ENCODE measurements around the gene ZBTB39.
"Not testable (repeated sequence)": the region's sequence is repeated elsewhere in the genome, so short reads cannot be mapped to it uniquely, and the experiment has no call there.

Gene ZBTB39

GRCh38 chr12:56978397-56979138 lies 27.8 kb downstream of the ZBTB39 start:
- FAIRE-seq = no peak

- not testable (repeated sequence) for FAIRE-seq
Measured at GRCh38 chr12:56977361-56977760, 29.0 kb downstream of the ZBTB39 start.

- FAIRE-seq = not testable (repeated sequence)
Measured at GRCh38 chr12:56974224-56974623, 32.1 kb downstream of the ZBTB39 start.

- not testable (repeated sequence) for FAIRE-seq
Measured at GRCh38 chr12:56968910-56969309, 37.4 kb downstream of the ZBTB39 start.

GRCh38 chr12:56965997-56966642 lies 40.2 kb downstream of the ZBTB39 start:
- not testable (repeated sequence) for FAIRE-seq

GRCh38 chr12:56965124-56965523 lies 41.2 kb downstream of the ZBTB39 start:
- FAIRE-seq = not testable (repeated sequence)

GRCh38 chr12:56963557-56963956 lies 42.8 kb downstream of the ZBTB39 start:
- not testable (repeated sequence) for FAIRE-seq

- FAIRE-seq = not testable (repeated sequence)
Measured at GRCh38 chr12:56962247-56962646, 44.1 kb downstream of the ZBTB39 start.

GRCh38 chr12:56958422-56958821 lies 47.9 kb downstream of the ZBTB39 start:
- no peak for FAIRE-seq

GRCh38 chr12:56957229-56958052 lies 48.9 kb downstream of the ZBTB39 start, which contains the start of gene RDH16:
TSS of gene RDH16 (minus strand) at chr12:56957608. CDS start at chr12:56957462, 146 bp downstream.
- no peak for FAIRE-seq

- no peak for FAIRE-seq
Measured at GRCh38 chr12:56955631-56956256, 50.6 kb downstream of the ZBTB39 start.

- no peak for FAIRE-seq
Measured at GRCh38 chr12:56954958-56955355, 51.4 kb downstream of the ZBTB39 start.

GRCh38 chr12:56954057-56954957 lies 52.0 kb downstream of the ZBTB39 start:
- no peak for FAIRE-seq

GRCh38 chr12:56953314-56953713 lies 53.0 kb downstream of the ZBTB39 start:
- FAIRE-seq = no peak

GRCh38 chr12:56951582-56952339 lies 54.6 kb downstream of the ZBTB39 start:
- no peak for FAIRE-seq

- no peak for FAIRE-seq
Measured at GRCh38 chr12:56948881-56949280, 57.5 kb downstream of the ZBTB39 start.

Measured in colon (tissue), 2 donors.